Activated T-helper 2 cell treated with anti-CD3 and anti-CD28 coated beads, Interferon-gamma antibody, Interleukin-2, Interleukin-4, amounts not matched to agents 10 μg/mL and 5 μg/mL and 100 μg/mL, durations not matched to agents 14 hours and 24 hours and 36 hours (primary cell): ENCODE data around the gene TAX1BP3. TPM values are rescaled to one million over a fixed set of nuclear protein-coding genes. Genes with fewer than 3 reads are reported as not detected.
A peak's percentile ranks its signal among the peaks of the same experiment; 100 is the strongest.

Experiments
- DNase-seq: peaks from one replicate; pipeline ENCODE4 v3.0.0; 2021; ENCODE audit warnings: low spot score
- H3K27ac Mint-ChIP-seq: one replicate; pipeline ENCODE4 v1.8.0; 2021; ENCODE audit warnings: mixed read lengths
- H3K27me3 Mint-ChIP-seq: one replicate; pipeline ENCODE4 v1.8.0; 2021; ENCODE audit warnings: low read depth, mixed read lengths
- H3K36me3 Mint-ChIP-seq: one replicate; pipeline ENCODE4 v1.8.0; 2021; ENCODE audit warnings: low read depth, mixed read lengths
- H3K4me1 Mint-ChIP-seq: one replicate; pipeline ENCODE4 v1.8.0; 2021; ENCODE audit warnings: low read depth, mixed read lengths
- H3K4me3 Mint-ChIP-seq: one replicate; pipeline ENCODE4 v1.8.0; 2021; ENCODE audit warnings: low read depth, mild to moderate bottlenecking, moderate library complexity, mixed read lengths
- H3K9me3 Mint-ChIP-seq: one replicate; pipeline ENCODE4 v1.8.0; 2021; ENCODE audit warnings: mixed read lengths
- intact Hi-C: fragments of 100-400 bp; cut with micrococcal nuclease; formaldehyde crosslinking; loops from one replicate; pipeline ENCODE4 v1.15.1; 2023
- total RNA-seq: library from RNA; stranded (reverse); gene quantifications from 2 replicates; pipeline ENCODE4 v1.2.3, GENCODE V29; 2022

TAX1BP3 gene
- total RNA-seq, 1 donor from 2014 or later, result 40.9 TPM

- H3K4me3 Mint-ChIP-seq, result no peak overlapping the region
- peaks cover 54% of the 10 kb centered on the region for H3K36me3 Mint-ChIP-seq
- intact Hi-C loops, result loop anchor here (5.0 kb wide), 1 partner anchor 41 kb away; the partner anchor contains the start of gene HASPIN
- H3K9me3 Mint-ChIP-seq, result no peaks in the 10 kb centered on the region
- H3K27ac Mint-ChIP-seq, result no peak overlapping the region
- H3K4me1 Mint-ChIP-seq, result peaks cover 6% of the 10 kb centered on the region
- no peak for DNase-seq
- H3K27me3 Mint-ChIP-seq, result no peaks in the 10 kb centered on the region
Measured at GRCh38 chr17:3681565-3681964, 13.2 kb upstream of the TAX1BP3 start.

GRCh38 chr17:3681057-3681456 lies 12.7 kb upstream of the TAX1BP3 start:
- no peaks in the 10 kb centered on the region for H3K27me3 Mint-ChIP-seq
- no peak overlapping the region for H3K4me3 Mint-ChIP-seq
- no peak for DNase-seq
- H3K4me1 Mint-ChIP-seq, result peaks cover 6% of the 10 kb centered on the region
- H3K27ac Mint-ChIP-seq, result no peak overlapping the region
- H3K9me3 Mint-ChIP-seq, result no peaks in the 10 kb centered on the region
- peaks cover 57% of the 10 kb centered on the region for H3K36me3 Mint-ChIP-seq
- intact Hi-C loops, result loop anchor here (5.0 kb wide), 1 partner anchor 41 kb away; the partner anchor contains the start of gene HASPIN

DNA sequence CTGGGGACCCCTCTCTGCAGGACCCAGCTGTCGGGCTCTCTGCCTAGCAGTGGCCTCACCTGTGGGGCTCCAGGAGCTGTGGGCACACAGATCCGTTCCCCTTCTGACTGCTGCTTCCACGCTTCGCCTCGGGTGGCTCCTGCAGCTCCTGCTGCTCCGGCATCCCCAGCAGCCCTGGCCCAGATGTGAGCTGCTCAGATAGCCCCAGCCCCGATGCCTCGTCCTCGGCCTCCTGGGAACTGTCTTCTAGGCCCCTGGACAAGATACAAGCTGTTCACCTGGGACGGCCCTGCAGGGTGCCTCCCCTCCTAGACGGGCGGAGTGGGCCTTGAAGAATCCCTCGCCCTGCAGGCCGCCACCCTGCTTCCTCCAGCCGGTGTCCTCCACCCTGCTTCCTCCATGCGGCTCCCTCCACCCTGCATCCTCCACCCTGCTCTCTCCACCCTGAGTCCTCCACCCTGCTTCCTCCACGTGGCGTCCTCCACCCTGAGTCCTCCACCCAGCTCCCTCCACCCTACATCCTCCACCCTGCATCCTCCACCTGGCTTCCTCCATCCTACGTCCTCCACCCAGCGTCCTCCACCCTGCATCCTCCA lies 11.3 kb upstream of the TAX1BP3 start:
- DNase-seq, result no peak
- Mint-ChIP-seq H3K27ac (no peak overlapping the region), H3K4me3 (no peak overlapping the region), H3K27me3 (no peaks in the 10 kb centered on the region), H3K4me1 (peaks cover 6% of the 10 kb centered on the region), H3K36me3 (peaks cover 56% of the 10 kb centered on the region), H3K9me3 (no peaks in the 10 kb centered on the region)
- intact Hi-C loops, result loop anchor here (5.0 kb wide), 1 partner anchor 43 kb away; the partner anchor contains the start of gene HASPIN

DNA sequence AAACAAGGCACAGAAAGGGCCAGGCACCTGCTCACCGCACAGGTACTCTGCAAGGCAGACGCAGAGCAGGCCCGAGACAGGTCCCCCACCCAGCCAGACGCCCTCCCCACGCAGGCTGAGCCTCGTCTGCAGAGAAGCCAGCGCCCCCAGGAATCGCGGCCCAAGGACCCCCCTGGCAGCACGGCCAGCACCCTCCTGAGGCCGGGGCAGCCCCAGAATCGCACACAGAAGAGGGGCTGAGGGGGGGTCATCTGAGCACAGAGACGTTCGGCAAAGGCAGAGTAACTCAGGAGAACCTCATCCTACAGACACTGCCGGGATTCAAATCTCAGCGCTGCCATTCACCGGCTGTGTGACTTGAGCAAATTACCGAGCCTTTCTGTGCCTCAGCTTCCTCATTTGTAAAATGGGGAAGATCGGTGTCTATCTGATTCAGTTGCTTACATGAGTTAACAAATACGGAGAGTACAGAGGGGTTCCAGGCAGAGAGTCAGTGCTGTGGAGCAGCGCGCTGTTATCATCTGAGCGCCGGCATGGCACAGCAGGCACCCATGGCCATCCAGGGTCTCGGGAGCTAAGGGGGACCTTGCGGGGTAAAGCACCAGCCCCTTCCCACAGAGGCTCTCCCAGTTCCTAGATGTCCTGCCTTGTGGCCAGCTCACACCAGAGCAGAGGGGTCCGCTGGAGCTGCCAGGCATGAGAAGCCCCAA lies 10.6 kb upstream of the TAX1BP3 start:
- peaks cover 6% of the 10 kb centered on the region for H3K4me1 Mint-ChIP-seq
- H3K27ac Mint-ChIP-seq, result no peak overlapping the region
- no peak for DNase-seq
- peaks cover 52% of the 10 kb centered on the region for H3K36me3 Mint-ChIP-seq
- intact Hi-C loops, result no loop called here
- no peak overlapping the region for H3K4me3 Mint-ChIP-seq
- H3K27me3 Mint-ChIP-seq, result no peaks in the 10 kb centered on the region
- no peaks in the 10 kb centered on the region for H3K9me3 Mint-ChIP-seq

GRCh38 chr17:3678095-3678820 lies 9.9 kb upstream of the TAX1BP3 start:
- Mint-ChIP-seq H3K4me1 (peaks cover 6% of the 10 kb centered on the region), H3K36me3 (peaks cover 46% of the 10 kb centered on the region), H3K4me3 (no peak overlapping the region), H3K27me3 (no peaks in the 10 kb centered on the region), H3K27ac (no peak overlapping the region), H3K9me3 (no peaks in the 10 kb centered on the region)
- intact Hi-C loops, result no loop called here
- DNase-seq, result no peak

GRCh38 chr17:3675886-3676285 lies 7.5 kb upstream of the TAX1BP3 start:
- Mint-ChIP-seq H3K4me1 (no peaks in the 10 kb centered on the region), H3K27me3 (no peaks in the 10 kb centered on the region), H3K4me3 (no peak overlapping the region), H3K36me3 (peaks cover 38% of the 10 kb centered on the region), H3K9me3 (no peaks in the 10 kb centered on the region), H3K27ac (no peak overlapping the region)
- intact Hi-C loops, result no loop called here
- DNase-seq, result no peak

DNA sequence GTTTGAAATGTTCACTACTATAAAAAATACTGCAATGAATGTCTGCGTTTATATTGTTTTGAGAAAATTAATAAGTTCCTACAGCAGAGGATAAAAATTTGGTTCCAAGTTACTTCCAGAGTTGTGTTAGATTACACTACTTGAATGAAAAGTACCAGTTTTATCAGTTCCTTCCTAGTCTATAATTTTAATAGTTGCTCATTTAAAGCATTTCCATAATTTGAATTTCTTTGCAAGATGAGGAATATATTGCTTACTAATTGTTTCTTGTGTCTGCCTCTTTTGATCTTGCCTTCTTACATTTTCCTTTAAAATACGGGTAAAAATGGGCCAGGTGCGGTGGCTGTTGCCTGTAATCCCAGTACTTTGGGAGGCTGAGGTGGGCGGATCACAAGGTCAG lies 4.2 kb upstream of the TAX1BP3 start:
- Mint-ChIP-seq H3K9me3 (no peaks in the 10 kb centered on the region), H3K4me3 (no peak overlapping the region)
- intact Hi-C loops, result no loop called here

DNA sequence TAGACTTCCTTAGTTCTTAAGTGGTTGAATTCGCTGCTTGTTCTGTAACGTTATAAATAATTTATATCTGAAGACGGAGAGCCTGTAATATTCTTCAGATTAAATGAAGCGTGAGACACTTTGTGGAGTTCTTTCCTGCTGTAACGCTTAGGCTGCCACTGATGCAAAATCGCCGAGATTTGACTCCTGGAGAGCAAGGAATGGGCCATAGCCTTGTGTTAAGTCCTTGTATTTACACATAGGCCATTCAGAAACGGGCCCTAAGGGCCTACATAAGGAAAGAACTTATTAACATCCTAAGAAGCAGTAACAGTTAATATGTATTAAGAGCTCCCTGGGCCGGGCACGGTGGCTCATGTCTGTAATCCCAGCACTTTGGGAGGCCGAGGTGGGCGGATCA lies 1.2 kb upstream of the TAX1BP3 start:
- peaks cover 26% of the 10 kb centered on the region for H3K36me3 Mint-ChIP-seq
- peak overlapping the region; percentile 96 for H3K4me3 Mint-ChIP-seq
- H3K27me3 Mint-ChIP-seq, result no peaks in the 10 kb centered on the region
- peaks cover 15% of the 10 kb centered on the region for H3K4me1 Mint-ChIP-seq
- intact Hi-C loops, result no loop called here
- peak overlapping the region; percentile 92 for H3K27ac Mint-ChIP-seq
- DNase-seq, result no peak
- no peaks in the 10 kb centered on the region for H3K9me3 Mint-ChIP-seq

More for the DNA sequence above, 4.2 kb upstream of the TAX1BP3 start:
- no peak for DNase-seq
- peaks cover 6% of the 10 kb centered on the region for H3K4me1 Mint-ChIP-seq
- H3K36me3 Mint-ChIP-seq, result peaks cover 35% of the 10 kb centered on the region
- H3K27ac Mint-ChIP-seq, result no peak overlapping the region
- H3K27me3 Mint-ChIP-seq, result no peaks in the 10 kb centered on the region

DNA sequence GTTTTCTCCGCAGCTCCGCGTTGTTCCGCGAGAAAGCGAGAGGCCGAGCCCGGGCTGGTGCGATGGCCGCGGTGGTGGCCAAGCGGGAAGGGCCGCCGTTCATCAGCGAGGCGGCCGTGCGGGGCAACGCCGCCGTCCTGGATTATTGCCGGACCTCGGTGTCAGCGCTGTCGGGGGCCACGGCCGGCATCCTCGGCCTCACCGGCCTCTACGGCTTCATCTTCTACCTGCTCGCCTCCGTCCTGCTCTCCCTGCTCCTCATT lies 638 bp upstream of the TAX1BP3 start:
- DNase-seq, result no peak
- Mint-ChIP-seq H3K4me3 (peak overlapping the region; percentile 96), H3K27ac (peak overlapping the region; percentile 92), H3K9me3 (no peaks in the 10 kb centered on the region), H3K27me3 (no peaks in the 10 kb centered on the region), H3K4me1 (peaks cover 15% of the 10 kb centered on the region), H3K36me3 (peaks cover 26% of the 10 kb centered on the region)
- intact Hi-C loops, result no loop called here

DNA sequence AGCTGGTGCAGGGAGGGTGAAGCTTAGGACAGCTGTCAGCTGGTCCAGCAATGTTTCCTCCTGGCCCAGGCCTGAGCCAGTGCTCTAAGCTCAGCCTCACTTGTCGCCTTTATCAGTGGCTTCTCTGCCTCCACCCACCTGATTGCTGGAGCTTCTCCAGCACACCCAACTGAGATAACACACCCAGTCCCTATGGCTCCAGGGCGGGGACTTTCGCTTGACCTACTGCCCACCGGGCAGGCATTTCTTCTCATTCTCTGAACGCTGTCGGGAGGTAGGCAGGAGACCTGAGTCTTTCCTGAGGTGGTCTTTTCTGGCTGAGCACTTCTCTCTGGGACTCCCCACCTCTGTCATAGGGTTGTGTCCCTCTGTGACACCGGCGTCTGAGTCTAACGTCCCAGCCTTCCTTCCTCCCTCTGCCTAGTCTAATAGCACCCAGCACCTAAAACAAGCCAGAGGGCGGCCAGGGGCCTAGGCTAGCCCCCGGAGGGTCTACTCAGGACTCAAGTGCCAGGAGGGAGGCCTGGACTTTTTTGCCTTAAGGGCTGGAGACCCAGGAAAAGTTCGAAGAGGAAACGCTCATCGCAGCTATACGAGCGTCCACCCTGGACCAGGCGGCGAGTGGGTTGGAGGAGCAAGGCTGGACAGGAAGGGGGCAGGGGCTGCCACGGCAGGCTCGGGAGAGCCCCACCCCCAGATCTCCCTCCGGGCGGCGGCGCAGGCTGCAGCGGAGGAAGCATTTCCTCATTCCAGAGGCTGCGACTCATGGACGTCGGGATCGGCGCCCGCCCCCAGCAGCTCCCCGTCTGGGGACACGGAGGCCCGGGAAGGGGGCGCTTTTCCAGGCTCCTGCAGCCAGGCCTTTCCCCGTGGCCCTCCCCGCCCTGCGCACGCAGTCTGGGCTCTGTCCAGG lies 756 bp downstream of the TAX1BP3 start:
- peak overlapping the region; percentile 67 for H3K27ac Mint-ChIP-seq
- peaks cover 25% of the 10 kb centered on the region for H3K36me3 Mint-ChIP-seq
- H3K27me3 Mint-ChIP-seq, result no peaks in the 10 kb centered on the region
- intact Hi-C loops, result no loop called here
- peak; percentile 18 for DNase-seq
- peak overlapping the region; percentile 96 for H3K4me3 Mint-ChIP-seq
- peaks cover 15% of the 10 kb centered on the region for H3K4me1 Mint-ChIP-seq
- no peaks in the 10 kb centered on the region for H3K9me3 Mint-ChIP-seq

DNA sequence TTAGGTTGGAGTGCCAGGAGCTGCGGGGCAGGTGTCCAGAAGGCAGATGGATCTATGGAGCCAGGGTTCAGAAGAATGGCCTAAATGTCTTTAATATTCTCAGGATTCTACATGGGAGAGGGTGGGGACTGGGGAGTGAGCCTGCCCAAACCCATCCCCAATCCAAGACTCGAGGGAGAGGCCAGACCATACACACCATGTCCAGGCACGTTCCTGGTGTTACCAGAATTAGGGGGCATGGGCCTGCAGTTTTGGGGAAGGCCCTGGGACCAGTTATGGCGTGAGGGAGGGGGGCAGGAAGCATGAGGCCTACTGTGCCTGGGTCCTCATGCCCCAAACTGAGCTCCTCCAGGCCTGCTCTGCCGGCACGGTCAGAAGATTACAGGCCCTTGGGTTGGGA lies 1.9 kb downstream of the TAX1BP3 start:
- intact Hi-C loops, result no loop called here
- Mint-ChIP-seq H3K9me3 (no peaks in the 10 kb centered on the region), H3K4me1 (peaks cover 15% of the 10 kb centered on the region), H3K27ac (no peak overlapping the region), H3K4me3 (peak overlapping the region; percentile 96), H3K27me3 (no peaks in the 10 kb centered on the region), H3K36me3 (peaks cover 17% of the 10 kb centered on the region)
- DNase-seq, result no peak

DNA sequence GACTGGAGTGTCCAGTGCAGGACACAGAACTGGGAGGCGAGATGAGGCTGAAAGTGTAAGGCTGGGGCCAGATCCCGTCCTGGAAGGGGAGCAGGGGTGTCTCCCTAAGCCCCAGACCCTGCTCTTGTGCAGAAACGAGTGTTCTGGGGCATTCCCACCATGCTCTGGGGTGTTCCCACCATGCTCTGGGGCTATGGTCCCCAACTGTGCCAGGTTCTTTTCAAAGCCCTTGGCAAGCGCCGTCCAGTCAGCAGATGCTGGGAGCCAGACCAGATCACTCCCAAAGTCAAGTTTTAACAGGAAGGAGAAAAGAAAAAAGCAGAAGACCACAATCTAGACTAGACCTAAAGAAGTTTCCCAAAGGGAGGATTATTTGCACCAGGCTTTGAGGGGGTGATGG lies 2.5 kb downstream of the TAX1BP3 start:
- peak overlapping the region; percentile 48 for H3K4me3 Mint-ChIP-seq
- no peak overlapping the region for H3K27ac Mint-ChIP-seq
- H3K36me3 Mint-ChIP-seq, result peaks cover 16% of the 10 kb centered on the region
- no peaks in the 10 kb centered on the region for H3K9me3 Mint-ChIP-seq
- peaks cover 15% of the 10 kb centered on the region for H3K4me1 Mint-ChIP-seq
- no peak for DNase-seq
- intact Hi-C loops, result no loop called here
- no peaks in the 10 kb centered on the region for H3K27me3 Mint-ChIP-seq
